HepG2 (cell line): ENCODE measurements around the gene SRSF2. TPM values are rescaled to one million over a fixed set of nuclear protein-coding genes. Genes with fewer than 3 reads are reported as not detected.

Experiments used
- ERF ChIP-seq: IDR thresholded peaks from 2 replicates; pipeline ENCODE4 v1.6.1; 2018; ENCODE audit warnings: missing biosample characterization, missing genetic modification reagents
- GABPB1 ChIP-seq: IDR thresholded peaks from 2 replicates; pipeline ENCODE4 v1.6.1; 2016; ENCODE audit warnings: mild to moderate bottlenecking, missing genetic modification reagents, moderate library complexity, missing compliant biosample characterization
- GATAD2A ChIP-seq: IDR thresholded peaks from 2 replicates; pipeline ENCODE4 v1.6.1; 2016
- KAT7 ChIP-seq: IDR thresholded peaks from 2 replicates; pipeline ENCODE4 v1.6.1; 2018; ENCODE audit warnings: borderline replicate concordance, missing compliant biosample characterization
- KLF11 ChIP-seq: IDR thresholded peaks from 2 replicates; pipeline ENCODE4 v1.6.1; 2016; ENCODE audit warnings: missing compliant biosample characterization
- LCORL ChIP-seq, 2 experiments: fragments of 450-650 bp in 1 of 2; sonication (generic) in 1 of 2; formaldehyde crosslinking in 1 of 2; IDR thresholded peaks; 2 replicates each; pipeline versions ENCODE4 v1.5.0 to v1.6.1; 2017 to 2020; ENCODE audit warnings: antibody characterized with exemption in 1 of 2, missing genetic modification reagents in 1 of 2
- SMC3 ChIP-seq: IDR thresholded peaks from 2 replicates; pipeline ENCODE4 v1.6.1; 2011; ENCODE audit warnings: low read length, improper control_type of control experiment
- THAP11 ChIP-seq: IDR thresholded peaks from 2 replicates; pipeline ENCODE4 v1.6.1; 2016; ENCODE audit warnings: missing biosample characterization, missing genetic modification reagents
- XRCC5 ChIP-seq: fragments of 200-400 bp; formaldehyde crosslinking; optimal IDR thresholded peaks from 2 replicates; pipeline ENCODE3; 2017; ENCODE audit warnings: mild to moderate bottlenecking, low read length
- ZSCAN20 ChIP-seq: sonication (generic); formaldehyde crosslinking; IDR thresholded peaks from 2 replicates; pipeline ENCODE4 v1.4.0; 2020; ENCODE audit warnings: missing genetic modification reagents, mild to moderate bottlenecking, borderline replicate concordance
- polyA plus RNA-seq, 8 experiments: library from polyadenylated mRNA; depleted of rRNA in 3 of 8; stranded (reverse) in 7 of 8; unstranded in 1 of 8; fragments of >200 nt; fragmentation: Illumina TruSeq in 4 of 8; extraction: Trizol in 4 of 8; gene quantifications; 2 replicates each; pipeline versions ENCODE4 v1.2.1 to v1.2.3, GENCODE V29; 2011 to 2016; ENCODE audit warnings: low read depth in 4 of 8, missing spikeins in 1 of 8, mixed read lengths in 1 of 8; ENCODE audit not compliant: insufficient read depth in 1 of 8
- total RNA-seq, 5 experiments: library from RNA; depleted of rRNA; stranded (reverse); fragments of >200 nt; fragmentation: Illumina TruSeq; extraction: Trizol; gene quantifications; 2 replicates each; pipeline ENCODE4 v1.2.3, GENCODE V29; 2016; ENCODE audit warnings: low read depth in 1 of 5
- TF ChIP-seq, protein P1 (sequence below): sonication (generic); formaldehyde crosslinking; IDR thresholded peaks from 2 replicates; pipeline ENCODE4 v1.5.1; 2020; ENCODE audit warnings: mild to moderate bottlenecking, moderate library complexity, missing genetic modification reagents
- TF ChIP-seq, protein P2 (sequence below): conservative IDR thresholded peaks from 2 replicates; pipeline ENCODE4 v1.6.1; 2018; ENCODE audit warnings: missing genetic modification reagents
- TF ChIP-seq, protein P3 (sequence below): sonication (generic); formaldehyde crosslinking; IDR thresholded peaks from 2 replicates; pipeline ENCODE4 v1.5.1; 2020; ENCODE audit warnings: mild to moderate bottlenecking, missing genetic modification reagents, borderline replicate concordance
- TF ChIP-seq, protein P4 (sequence below): sonication (generic); formaldehyde crosslinking; IDR thresholded peaks from 2 replicates; pipeline ENCODE4 v1.4.0; 2020; ENCODE audit warnings: missing genetic modification reagents, mild to moderate bottlenecking, borderline replicate concordance
- TF ChIP-seq, protein P5 (sequence below): sonication (generic); formaldehyde crosslinking; IDR thresholded peaks from 2 replicates; pipeline ENCODE4 v1.5.0; 2020; ENCODE audit warnings: mild to moderate bottlenecking, missing genetic modification reagents, moderate library complexity
- TF ChIP-seq, protein P6 (sequence below): sonication (generic); formaldehyde crosslinking; IDR thresholded peaks from 2 replicates; pipeline ENCODE4 v1.4.0; 2020; ENCODE audit warnings: missing genetic modification reagents, borderline replicate concordance
- TF ChIP-seq, protein P7 (sequence below): sonication (generic); IDR thresholded peaks from 2 replicates; pipeline ENCODE4 v1.6.1; 2016; ENCODE audit warnings: low read depth, borderline replicate concordance

The SRSF2 gene
- total and polyA plus RNA-seq, 2 of the 13 experiments (the other 11 are each of a cell fraction or from before 2014, with no cell fraction given) = 306 to 319 TPM

DNA sequence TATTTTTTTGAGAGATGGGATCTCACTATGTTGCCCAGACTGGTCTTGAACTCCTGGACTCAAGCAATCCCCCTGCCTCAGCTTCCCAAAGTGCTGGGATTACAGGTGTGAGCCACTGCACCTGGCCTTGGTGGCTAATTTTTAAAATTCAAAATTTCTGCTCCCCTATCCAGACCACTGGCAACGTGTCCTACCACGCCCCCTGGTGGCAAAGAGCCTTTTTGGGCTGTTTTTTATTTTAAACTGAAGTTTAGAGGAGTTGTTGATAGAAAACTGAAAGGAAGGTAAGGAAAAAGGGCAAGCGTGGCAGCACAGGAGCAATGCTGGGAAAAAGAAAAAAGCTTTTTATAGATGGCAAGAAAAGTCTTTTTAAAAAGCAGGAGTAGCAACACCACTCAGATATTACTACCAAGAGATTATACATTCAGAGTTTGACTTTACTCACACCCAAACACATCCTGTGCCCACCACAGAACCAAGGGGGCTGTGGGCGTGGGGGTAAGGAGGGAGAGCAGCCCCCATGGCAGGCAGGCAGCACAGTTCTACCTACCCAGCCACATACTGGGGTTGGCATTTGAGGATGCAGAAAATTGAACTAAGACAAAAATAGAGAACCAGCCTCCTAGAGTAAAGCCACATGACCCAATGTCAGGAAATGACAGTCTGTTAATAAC lies 22.2 kb downstream of the SRSF2 start (continued):
- no peak for TF ChIP-seq LCORL (IDR thresholded peaks at IDR 0.05)
- peak; percentile 50; the same call in 1 of the 2 replicates for TF ChIP-seq LCORL (CRISPR knock-in tag; IDR thresholded peaks at IDR 0.05)
- TF ChIP-seq, protein P1, sequence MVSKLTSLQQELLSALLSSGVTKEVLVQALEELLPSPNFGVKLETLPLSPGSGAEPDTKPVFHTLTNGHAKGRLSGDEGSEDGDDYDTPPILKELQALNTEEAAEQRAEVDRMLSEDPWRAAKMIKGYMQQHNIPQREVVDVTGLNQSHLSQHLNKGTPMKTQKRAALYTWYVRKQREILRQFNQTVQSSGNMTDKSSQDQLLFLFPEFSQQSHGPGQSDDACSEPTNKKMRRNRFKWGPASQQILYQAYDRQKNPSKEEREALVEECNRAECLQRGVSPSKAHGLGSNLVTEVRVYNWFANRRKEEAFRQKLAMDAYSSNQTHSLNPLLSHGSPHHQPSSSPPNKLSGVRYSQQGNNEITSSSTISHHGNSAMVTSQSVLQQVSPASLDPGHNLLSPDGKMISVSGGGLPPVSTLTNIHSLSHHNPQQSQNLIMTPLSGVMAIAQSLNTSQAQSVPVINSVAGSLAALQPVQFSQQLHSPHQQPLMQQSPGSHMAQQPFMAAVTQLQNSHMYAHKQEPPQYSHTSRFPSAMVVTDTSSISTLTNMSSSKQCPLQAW (CRISPR knock-in tag) = 0 out of 2 replicates have a peak, but pooled peaks have one; percentile 23
- TF ChIP-seq, protein P2, sequence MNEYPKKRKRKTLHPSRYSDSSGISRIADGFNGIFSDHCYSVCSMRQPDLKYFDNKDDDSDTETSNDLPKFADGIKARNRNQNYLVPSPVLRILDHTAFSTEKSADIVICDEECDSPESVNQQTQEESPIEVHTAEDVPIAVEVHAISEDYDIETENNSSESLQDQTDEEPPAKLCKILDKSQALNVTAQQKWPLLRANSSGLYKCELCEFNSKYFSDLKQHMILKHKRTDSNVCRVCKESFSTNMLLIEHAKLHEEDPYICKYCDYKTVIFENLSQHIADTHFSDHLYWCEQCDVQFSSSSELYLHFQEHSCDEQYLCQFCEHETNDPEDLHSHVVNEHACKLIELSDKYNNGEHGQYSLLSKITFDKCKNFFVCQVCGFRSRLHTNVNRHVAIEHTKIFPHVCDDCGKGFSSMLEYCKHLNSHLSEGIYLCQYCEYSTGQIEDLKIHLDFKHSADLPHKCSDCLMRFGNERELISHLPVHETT (CRISPR knock-in tag) = peak; percentile 46; the same call in 1 of the 2 replicates
- peak; percentile 64 for TF ChIP-seq XRCC5
- TF ChIP-seq, protein P3, sequence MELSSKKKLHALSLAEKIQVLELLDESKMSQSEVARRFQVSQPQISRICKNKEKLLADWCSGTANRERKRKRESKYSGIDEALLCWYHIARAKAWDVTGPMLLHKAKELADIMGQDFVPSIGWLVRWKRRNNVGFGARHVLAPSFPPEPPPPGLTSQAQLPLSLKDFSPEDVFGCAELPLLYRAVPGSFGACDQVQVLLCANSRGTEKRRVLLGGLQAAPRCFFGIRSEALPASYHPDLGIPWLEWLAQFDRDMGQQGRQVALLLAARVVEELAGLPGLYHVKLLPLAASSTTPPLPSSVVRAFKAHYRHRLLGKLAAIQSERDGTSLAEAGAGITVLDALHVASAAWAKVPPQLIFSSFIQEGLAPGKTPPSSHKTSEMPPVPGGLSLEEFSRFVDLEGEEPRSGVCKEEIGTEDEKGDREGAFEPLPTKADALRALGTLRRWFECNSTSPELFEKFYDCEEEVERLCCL (CRISPR knock-in tag) = no peak
- 0 out of 2 replicates have a peak, but pooled peaks have one; percentile 26 for TF ChIP-seq GABPB1 (CRISPR knock-in tag)
- TF ChIP-seq KAT7 (CRISPR knock-in tag) = 0 out of 2 replicates have a peak, but pooled peaks have one; percentile 20
- 0 out of 2 replicates have a peak, but pooled peaks have one; percentile 16 for TF ChIP-seq THAP11 (CRISPR knock-in tag)
- TF ChIP-seq, protein P4, sequence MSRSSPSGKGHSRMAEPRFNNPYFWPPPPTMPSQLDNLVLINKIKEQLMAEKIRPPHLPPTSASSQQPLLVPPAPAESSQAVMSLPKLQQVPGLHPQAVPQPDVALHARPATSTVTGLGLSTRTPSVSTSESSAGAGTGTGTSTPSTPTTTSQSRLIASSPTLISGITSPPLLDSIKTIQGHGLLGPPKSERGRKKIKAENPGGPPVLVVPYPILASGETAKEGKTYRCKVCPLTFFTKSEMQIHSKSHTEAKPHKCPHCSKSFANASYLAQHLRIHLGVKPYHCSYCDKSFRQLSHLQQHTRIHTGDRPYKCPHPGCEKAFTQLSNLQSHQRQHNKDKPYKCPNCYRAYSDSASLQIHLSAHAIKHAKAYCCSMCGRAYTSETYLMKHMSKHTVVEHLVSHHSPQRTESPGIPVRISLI (CRISPR knock-in tag) = peak; percentile 12; the same call in 1 of the 2 replicates
- peak; percentile 69 for TF ChIP-seq SMC3
- TF ChIP-seq ZSCAN20 (CRISPR knock-in tag) = no peak
- 0 out of 2 replicates have a peak, but pooled peaks have one; percentile 54 for TF ChIP-seq KLF11 (CRISPR knock-in tag)
- peak; percentile 47; the same call in 1 of the 2 replicates for TF ChIP-seq GATAD2A (CRISPR knock-in tag)
- TF ChIP-seq ERF = peak; percentile 19; the same call in 1 of the 2 replicates
- TF ChIP-seq, protein P5, sequence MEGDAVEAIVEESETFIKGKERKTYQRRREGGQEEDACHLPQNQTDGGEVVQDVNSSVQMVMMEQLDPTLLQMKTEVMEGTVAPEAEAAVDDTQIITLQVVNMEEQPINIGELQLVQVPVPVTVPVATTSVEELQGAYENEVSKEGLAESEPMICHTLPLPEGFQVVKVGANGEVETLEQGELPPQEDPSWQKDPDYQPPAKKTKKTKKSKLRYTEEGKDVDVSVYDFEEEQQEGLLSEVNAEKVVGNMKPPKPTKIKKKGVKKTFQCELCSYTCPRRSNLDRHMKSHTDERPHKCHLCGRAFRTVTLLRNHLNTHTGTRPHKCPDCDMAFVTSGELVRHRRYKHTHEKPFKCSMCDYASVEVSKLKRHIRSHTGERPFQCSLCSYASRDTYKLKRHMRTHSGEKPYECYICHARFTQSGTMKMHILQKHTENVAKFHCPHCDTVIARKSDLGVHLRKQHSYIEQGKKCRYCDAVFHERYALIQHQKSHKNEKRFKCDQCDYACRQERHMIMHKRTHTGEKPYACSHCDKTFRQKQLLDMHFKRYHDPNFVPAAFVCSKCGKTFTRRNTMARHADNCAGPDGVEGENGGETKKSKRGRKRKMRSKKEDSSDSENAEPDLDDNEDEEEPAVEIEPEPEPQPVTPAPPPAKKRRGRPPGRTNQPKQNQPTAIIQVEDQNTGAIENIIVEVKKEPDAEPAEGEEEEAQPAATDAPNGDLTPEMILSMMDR = peak; percentile 84
- TF ChIP-seq, protein P6, sequence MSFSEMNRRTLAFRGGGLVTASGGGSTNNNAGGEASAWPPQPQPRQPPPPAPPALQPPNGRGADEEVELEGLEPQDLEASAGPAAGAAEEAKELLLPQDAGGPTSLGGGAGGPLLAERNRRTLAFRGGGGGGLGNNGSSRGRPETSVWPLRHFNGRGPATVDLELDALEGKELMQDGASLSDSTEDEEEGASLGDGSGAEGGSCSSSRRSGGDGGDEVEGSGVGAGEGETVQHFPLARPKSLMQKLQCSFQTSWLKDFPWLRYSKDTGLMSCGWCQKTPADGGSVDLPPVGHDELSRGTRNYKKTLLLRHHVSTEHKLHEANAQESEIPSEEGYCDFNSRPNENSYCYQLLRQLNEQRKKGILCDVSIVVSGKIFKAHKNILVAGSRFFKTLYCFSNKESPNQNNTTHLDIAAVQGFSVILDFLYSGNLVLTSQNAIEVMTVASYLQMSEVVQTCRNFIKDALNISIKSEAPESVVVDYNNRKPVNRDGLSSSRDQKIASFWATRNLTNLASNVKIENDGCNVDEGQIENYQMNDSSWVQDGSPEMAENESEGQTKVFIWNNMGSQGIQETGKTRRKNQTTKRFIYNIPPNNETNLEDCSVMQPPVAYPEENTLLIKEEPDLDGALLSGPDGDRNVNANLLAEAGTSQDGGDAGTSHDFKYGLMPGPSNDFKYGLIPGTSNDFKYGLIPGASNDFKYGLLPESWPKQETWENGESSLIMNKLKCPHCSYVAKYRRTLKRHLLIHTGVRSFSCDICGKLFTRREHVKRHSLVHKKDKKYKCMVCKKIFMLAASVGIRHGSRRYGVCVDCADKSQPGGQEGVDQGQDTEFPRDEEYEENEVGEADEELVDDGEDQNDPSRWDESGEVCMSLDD (CRISPR knock-in tag) = peak; percentile 39; the same call in 1 of the 2 replicates
- TF ChIP-seq, protein P7, sequence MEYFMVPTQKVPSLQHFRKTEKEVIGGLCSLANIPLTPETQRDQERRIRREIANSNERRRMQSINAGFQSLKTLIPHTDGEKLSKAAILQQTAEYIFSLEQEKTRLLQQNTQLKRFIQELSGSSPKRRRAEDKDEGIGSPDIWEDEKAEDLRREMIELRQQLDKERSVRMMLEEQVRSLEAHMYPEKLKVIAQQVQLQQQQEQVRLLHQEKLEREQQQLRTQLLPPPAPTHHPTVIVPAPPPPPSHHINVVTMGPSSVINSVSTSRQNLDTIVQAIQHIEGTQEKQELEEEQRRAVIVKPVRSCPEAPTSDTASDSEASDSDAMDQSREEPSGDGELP = peak; percentile 17; the same call in 1 of the 2 replicates
